ENCODE data around the gene AIFM3. TPM values are rescaled to one million over a fixed set of nuclear protein-coding genes. Genes with fewer than 3 reads are reported as not detected.

AIFM3 gene
- total and polyA plus RNA-seq, 2 donors (not counting 3 experiments of a cell fraction or from before 2014, with no cell fraction given): 0.15 TPM; not detected in 1

DNA sequence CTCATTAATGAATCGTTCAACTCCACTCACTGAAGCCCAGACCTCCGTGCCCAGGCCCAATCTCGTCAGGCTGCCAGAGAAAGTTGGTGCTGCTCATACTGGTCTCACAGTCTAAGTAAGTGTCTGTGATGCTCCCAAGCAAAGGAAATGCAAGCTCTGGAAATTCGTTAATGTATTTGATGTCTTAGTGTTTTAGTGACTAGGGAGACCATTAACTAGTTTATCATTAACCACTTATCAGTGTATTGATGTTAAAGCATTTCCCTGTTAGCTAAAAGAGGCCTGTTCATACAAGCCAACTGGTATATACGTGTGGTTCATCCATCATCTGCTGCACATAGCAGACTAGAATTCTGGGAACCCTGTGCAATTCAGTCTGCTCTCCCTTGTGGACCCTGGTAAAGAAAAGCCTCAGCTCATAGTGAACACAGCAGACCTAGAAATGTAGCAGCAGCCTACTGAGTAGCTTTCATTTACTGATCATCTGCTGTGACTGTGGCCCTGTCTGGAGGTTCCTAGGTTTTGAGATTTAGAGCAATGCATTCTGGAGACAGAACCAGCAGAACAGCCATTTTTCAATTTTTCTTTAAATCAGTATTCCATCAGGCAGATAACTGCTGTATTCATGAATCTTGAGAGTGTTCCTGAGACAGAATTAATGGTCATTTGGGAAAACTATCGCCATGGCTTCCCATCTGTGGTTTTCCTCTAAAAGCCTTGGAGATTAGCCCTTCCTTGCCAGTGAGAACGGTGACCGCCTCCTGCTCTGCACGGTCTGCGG lies 15.7 kb upstream of the AIFM3 start:
- FAIRE-seq (peak; percentile 18), DNase-seq (ENCODE audit: low read depth, low spot score) (no peak)
- H3K4me3 ChIP-seq (replicated peaks in 1 of 3; ENCODE audit: insufficient read depth in 1 of 3, low read depth in 1 of 3, low read length in 3 of 3): no peak overlapping the region
- dilution Hi-C loops (cut with MboI; ENCODE audit: extremely low pct_ligation_motif_present, low sequenced_read_pairs): no loop called here
- no peak overlapping the region for H3K4me2 ChIP-seq (ENCODE audit: insufficient read depth, low read length)
- BruUV-seq (replicated peaks): no TSS peak
- peaks cover 53% of the 10 kb centered on the region for H3K79me2 ChIP-seq (ENCODE audit: control insufficient read depth, insufficient read depth, low read length)
- no peak overlapping the region for H3K9ac ChIP-seq (replicated peaks; ENCODE audit: extremely low read depth, insufficient read depth, low read length)
- H3K4me1 ChIP-seq (ENCODE audit: control insufficient read depth, extremely low read depth, insufficient read depth, low read length): peaks cover 5% of the 10 kb centered on the region
- TF ChIP-seq CTCF (IDR thresholded peaks at IDR 0.05; ENCODE audit: extremely low read depth in 1 of 2, insufficient read depth in 1 of 2, low read depth in 1 of 2, low read length in 2 of 2) (no peak), EZH2 (IDR thresholded peaks at IDR 0.05; ENCODE audit: borderline replicate concordance, low read depth, low read length, severe bottlenecking) (no peak), JUN (IDR thresholded peaks at IDR 0.05; ENCODE audit: borderline replicate concordance, insufficient read depth, insufficient read length, low read depth) (no peak), GATA2 (IDR thresholded peaks at IDR 0.05; ENCODE audit: insufficient read depth, insufficient read length, low read depth, low read length) (no peak), POLR2A (IDR thresholded peaks at IDR 0.05; ENCODE audit: low read depth, low read length) (no peak), POLR2AphosphoS5 (IDR thresholded peaks at IDR 0.05; ENCODE audit: insufficient read depth, low read depth, low read length) (no peak), FOS (IDR thresholded peaks at IDR 0.05; ENCODE audit: borderline replicate concordance, insufficient read depth, low read length) (no peak), MYC (IDR thresholded peaks at IDR 0.05; ENCODE audit: low read depth, low read length) (no peak), MAX (IDR thresholded peaks at IDR 0.05; ENCODE audit: insufficient read depth, insufficient read length) (no peak)
- no peaks in the 10 kb centered on the region for H3K9me1 ChIP-seq (replicated peaks; ENCODE audit: control insufficient read depth, extremely low read depth, insufficient read depth, low read length)
- H4K20me1 ChIP-seq (replicated peaks; ENCODE audit: control insufficient read depth, extremely low read depth, insufficient read depth, low read length): peaks cover 3% of the 10 kb centered on the region
- CTCF ChIA-PET: interaction anchor here (0.8 kb wide), 1 partner anchor 167 kb away, joined by 3 read pairs; no protein-coding TSS in a partner anchor
- no peak overlapping the region for H2AFZ ChIP-seq (ENCODE audit: low read depth, low read length)
- intact Hi-C loops (cut with micrococcal nuclease): no loop called here
- H3K36me3 ChIP-seq (ENCODE audit: control insufficient read depth in 2 of 2, extremely low read depth in 1 of 2, insufficient read depth in 2 of 2, low read length in 2 of 2): peaks cover 18 to 26% of the 10 kb centered on the region in 2 experiments
- H3K27ac ChIP-seq (ENCODE audit: insufficient read depth, low read depth, low read length): no peak overlapping the region
- H3K27me3 ChIP-seq (ENCODE audit: control insufficient read depth in 2 of 2, insufficient read depth in 2 of 2, low read length in 2 of 2): no peaks in the 10 kb centered on the region
- POLR2A ChIA-PET: no interaction called here
- H3K9me3 ChIP-seq (replicated peaks; ENCODE audit: control insufficient read depth, insufficient read depth, low read length): no peaks in the 10 kb centered on the region

Data from endothelial cell of umbilical vein (primary cell).